Measurements from ENCODE around the gene ASAH2.

Gene ASAH2

DNA sequence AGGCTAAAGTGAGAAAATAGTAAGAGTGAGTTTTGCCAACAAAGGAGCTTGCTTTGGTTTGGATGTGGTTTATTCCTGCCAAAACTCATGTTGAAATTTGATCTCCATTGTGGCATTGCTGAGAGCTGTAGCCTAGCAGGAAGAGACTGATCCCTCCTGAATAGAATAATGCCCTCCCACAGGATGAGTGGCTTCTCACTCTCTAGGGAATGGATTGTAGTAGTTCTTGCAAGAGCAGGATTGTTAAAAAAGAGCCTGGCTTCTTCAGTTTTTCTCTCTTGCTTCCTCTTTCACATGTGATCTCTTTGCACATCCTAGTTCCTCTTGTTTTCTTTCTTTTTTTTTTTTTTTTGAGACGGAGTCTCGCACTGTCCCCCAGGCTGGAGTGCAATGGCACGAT, 34.4 kb downstream of the ASAH2 start:
- no peak for DNase-seq
- intact Hi-C loops (cut with DNase I), result no loop called here

GRCh38 chr10:50216418-50216817, 34.9 kb downstream of the ASAH2 start:
- intact Hi-C loops (cut with DNase I), result no loop called here
- no peak for DNase-seq

DNA sequence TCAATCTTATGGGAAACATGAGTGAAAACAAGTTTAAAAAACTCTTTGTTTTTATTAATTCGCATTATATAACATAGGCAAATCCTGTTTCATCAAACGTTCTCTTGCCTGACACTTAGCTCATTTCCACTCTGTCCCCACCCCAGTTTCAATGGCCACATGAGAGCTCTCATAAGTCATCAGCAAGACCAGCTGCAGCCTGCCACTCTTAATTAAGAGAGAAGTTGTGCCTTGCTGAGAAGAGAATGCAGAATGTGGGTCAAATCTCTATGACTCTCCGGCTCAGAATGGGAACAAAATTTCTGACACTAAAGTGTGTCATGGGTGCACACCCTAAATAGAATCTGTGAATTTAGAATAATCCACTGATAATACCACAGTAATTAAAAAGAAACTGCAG, 39.6 kb downstream of the ASAH2 start:
- no peak for DNase-seq
- intact Hi-C loops (cut with DNase I), result no loop called here

- intact Hi-C loops (cut with DNase I), result no loop called here
- DNase-seq, result no peak
Measured at GRCh38 chr10:50210876-50211275, 40.4 kb downstream of the ASAH2 start.
